OCI-LY7 (cell line): ENCODE data around the gene INPP4A. TPM values are rescaled to one million over a fixed set of nuclear protein-coding genes. Genes with fewer than 3 reads are reported as not detected.

Experiments used
- BruUV-seq: library from RNA; stranded (reverse); fragments of 400-500 nt; replicated peaks from 2 replicates; lab custom pipeline; 2021; lab: Mats Ljungman, UMichigan
- CTCF ChIA-PET: fragments of 300-600 bp; sonication (Branson Sonifier 250); formaldehyde crosslinking; loops from one replicate; lab custom pipeline; 2022; ENCODE audit warnings: antibody characterized with exemption; ENCODE audit not compliant: unreplicated experiment; lab: Charles Lee
- POLR2A ChIA-PET: fragments of 300-600 bp; sonication (Branson Sonifier 250); formaldehyde crosslinking; loops from one replicate; lab custom pipeline; 2022; ENCODE audit warnings: antibody characterized with exemption; lab: Charles Lee
- DNase-seq: peaks from one replicate; pipeline ENCODE4 v3.0.0-alpha.2; 2015; ENCODE audit warnings: low spot score
- H2AFZ ChIP-seq: fragments of 200-600 bp; sonication (generic), shearing (Covaris generic); 2 replicates; pipeline ENCODE4 v1.6.1; 2014; ENCODE audit warnings: mild to moderate bottlenecking, antibody characterized with exemption, low read length, moderate library complexity
- H3K27ac ChIP-seq: fragments of 200-600 bp; sonication (generic); 2 replicates; pipeline ENCODE4 v1.5.1; 2014; ENCODE audit warnings: mixed run types, low read depth, mild to moderate bottlenecking, moderate library complexity, low read length, inconsistent platforms; ENCODE audit not compliant: poor library complexity, severe bottlenecking
- H3K36me3 ChIP-seq: fragments of 200-600 bp; sonication (generic); 2 replicates; pipeline ENCODE4 v1.6.1; 2014; ENCODE audit warnings: mild to moderate bottlenecking, antibody characterized with exemption, low read length, moderate library complexity, mixed read lengths; ENCODE audit not compliant: insufficient read depth
- H3K4me1 ChIP-seq: fragments of 200-600 bp; sonication (generic); 2 replicates; pipeline ENCODE4 v1.5.1; 2014; ENCODE audit warnings: mild to moderate bottlenecking, low read length; ENCODE audit not compliant: insufficient read depth, poor library complexity, severe bottlenecking
- H3K4me2 ChIP-seq: fragments of 200-600 bp; sonication (generic); 2 replicates; pipeline ENCODE4 v1.6.1; 2014; ENCODE audit warnings: mild to moderate bottlenecking, low read length
- H3K4me3 ChIP-seq: fragments of 200-600 bp; sonication (generic); 2 replicates; pipeline ENCODE4 v1.5.1; 2014; ENCODE audit warnings: mild to moderate bottlenecking, low read depth, low read length; ENCODE audit not compliant: poor library complexity, severe bottlenecking
- H3K79me2 ChIP-seq: fragments of 200-600 bp; sonication (generic); 2 replicates; pipeline ENCODE4 v1.6.1; 2016; ENCODE audit warnings: low read depth, mild to moderate bottlenecking, low read length, moderate library complexity, mixed read lengths; ENCODE audit not compliant: insufficient read depth
- H3K9me2 ChIP-seq: fragments of 200-600 bp; sonication (generic); 2 replicates; pipeline ENCODE4 v1.6.1; 2016; ENCODE audit warnings: mild to moderate bottlenecking, low read length, mixed read lengths; ENCODE audit not compliant: insufficient read depth
- H3K9me3 ChIP-seq: fragments of 200-600 bp; sonication (generic); 2 replicates; pipeline ENCODE4 v1.6.1; 2014; ENCODE audit warnings: mild to moderate bottlenecking, mixed run types, low read length, mixed read lengths
- H4K20me1 ChIP-seq: fragments of 200-600 bp; sonication (generic); 2 replicates; pipeline ENCODE4 v1.6.1; 2014; ENCODE audit warnings: mild to moderate bottlenecking, antibody characterized with exemption, low read length, moderate library complexity, mixed read lengths; ENCODE audit not compliant: insufficient read depth
- CTCF ChIP-seq: fragments of 200-600 bp; sonication (generic); conservative IDR thresholded peaks from 2 replicates; pipeline ENCODE4 v1.5.1; 2014; ENCODE audit warnings: mild to moderate bottlenecking, antibody characterized with exemption, low read length, moderate library complexity, mixed read lengths
- EZH2phosphoT487 ChIP-seq: fragments of 200-600 bp; sonication (generic); IDR thresholded peaks from 2 replicates; pipeline ENCODE4 v1.6.1; 2018; ENCODE audit warnings: low read depth, borderline replicate concordance, mild to moderate bottlenecking, mixed run types, antibody characterized with exemption, low read length, moderate library complexity, mixed read lengths
- intact Hi-C: fragments of 100-400 bp; cut with micrococcal nuclease; formaldehyde crosslinking; loops from one replicate; pipeline ENCODE4 v1.10.0; 2022; ENCODE audit not compliant: unreplicated experiment
- total RNA-seq, 2 experiments: library from RNA; depleted of rRNA in 1 of 2; stranded (reverse); fragments of >200 nt in 1 of 2; shearing (Covaris generic) in 1 of 2; gene quantifications; 2 replicates each; pipeline ENCODE4 v1.2.3, GENCODE V29; 2014 to 2022

INPP4A gene
- total RNA-seq, 2 experiments from 2014 or later = 28.5 to 28.6 TPM

GRCh38 chr2:98582523-98582922 is 137.9 kb downstream of the INPP4A start:
- Histone ChIP-seq H3K27ac (no peak overlapping the region), H3K79me2 (no peaks in the 10 kb centered on the region), H2AFZ (no peak overlapping the region), H4K20me1 (no peaks in the 10 kb centered on the region), H3K4me1 (peaks cover 9% of the 10 kb centered on the region), H3K4me2 (no peak overlapping the region), H3K36me3 (peaks cover 5% of the 10 kb centered on the region; the same call in 1 of the 2 replicates), H3K9me3 (no peaks in the 10 kb centered on the region), H3K4me3 (no peak overlapping the region), H3K9me2 (no peaks in the 10 kb centered on the region)
- TF ChIP-seq CTCF (no peak), EZH2phosphoT487 (no peak)
- no peak for DNase-seq
- intact Hi-C loops = no loop called here
- BruUV-seq = no TSS peak
- CTCF ChIA-PET = no interaction called here
- POLR2A ChIA-PET = no interaction called here

- ChIA-PET POLR2A (no interaction called here), CTCF (no interaction called here)
- DNase-seq = no peak
- Histone ChIP-seq H3K9me2 (no peaks in the 10 kb centered on the region), H3K4me1 (peaks cover 9% of the 10 kb centered on the region), H3K36me3 (peaks cover 5% of the 10 kb centered on the region; the same call in 1 of the 2 replicates), H4K20me1 (no peaks in the 10 kb centered on the region), H2AFZ (no peak overlapping the region), H3K79me2 (no peaks in the 10 kb centered on the region), H3K27ac (no peak overlapping the region), H3K9me3 (no peaks in the 10 kb centered on the region), H3K4me3 (no peak overlapping the region), H3K4me2 (no peak overlapping the region)
- TF ChIP-seq EZH2phosphoT487 = no peak
- no peak for TF ChIP-seq CTCF
- intact Hi-C loops = no loop called here
- BruUV-seq = no TSS peak
Observed at GRCh38 chr2:98583276-98583675, 138.6 kb downstream of the INPP4A start.

GRCh38 chr2:98583816-98584618 is 139.4 kb downstream of the INPP4A start:
- H3K9me2 ChIP-seq = no peaks in the 10 kb centered on the region
- H3K4me1 ChIP-seq = peaks cover 9% of the 10 kb centered on the region
- no peak overlapping the region for H3K4me2 ChIP-seq
- no peak for DNase-seq
- H3K79me2 ChIP-seq = no peaks in the 10 kb centered on the region
- ChIA-PET POLR2A (no interaction called here), CTCF (no interaction called here)
- no peak overlapping the region for H3K27ac ChIP-seq
- no peaks in the 10 kb centered on the region for H3K9me3 ChIP-seq
- H3K4me3 ChIP-seq = no peak overlapping the region
- H4K20me1 ChIP-seq = no peaks in the 10 kb centered on the region
- TF ChIP-seq CTCF (no peak), EZH2phosphoT487 (no peak)
- intact Hi-C loops = no loop called here
- no TSS peak for BruUV-seq
- no peak overlapping the region for H2AFZ ChIP-seq
- peaks cover 5% of the 10 kb centered on the region; the same call in 1 of the 2 replicates for H3K36me3 ChIP-seq
